GM13976 (cell line): ENCODE data around the gene TXNDC17.

ENCODE experiments used
- DNase-seq: peaks from one replicate; pipeline ENCODE4 v3.0.0; 2012; ENCODE audit warnings: low spot score
- CTCF ChIP-seq: IDR thresholded peaks from 2 replicates; pipeline ENCODE4 v1.5.1; 2012; ENCODE audit warnings: borderline replicate concordance, mild to moderate bottlenecking; ENCODE audit not compliant: insufficient read depth; ENCODE audit errors: extremely low read depth, missing control alignments, control extremely low read depth
- in situ Hi-C: fragments of 300-500 bp; cut with MboI; formaldehyde crosslinking; loops from one replicate; pipeline ENCODE4 v1.12.0; 2022; ENCODE audit warnings: low sequenced_read_pairs, mixed read lengths, inconsistent platforms; ENCODE audit not compliant: unreplicated experiment

Gene TXNDC17

GRCh38 chr17:6639586-6640535 is 999 bp upstream of the TXNDC17 start:
- TF ChIP-seq CTCF, result no peak
- no peak for DNase-seq
- in situ Hi-C loops, result no loop called here

- no peak for DNase-seq
- no peak for TF ChIP-seq CTCF
- in situ Hi-C loops, result no loop called here
These were observed 495 bp downstream of the TXNDC17 start for GRCh38 chr17:6641247-6641863.

- TF ChIP-seq CTCF, result no peak
- in situ Hi-C loops, result no loop called here
- no peak for DNase-seq
These were observed 1.7 kb downstream of the TXNDC17 start for GRCh38 chr17:6642592-6642991.

- DNase-seq, result no peak
- no peak for TF ChIP-seq CTCF
- in situ Hi-C loops, result no loop called here
These were observed 2.7 kb downstream of the TXNDC17 start for GRCh38 chr17:6643451-6644125.

- in situ Hi-C loops, result no loop called here
- peak; percentile 27 for TF ChIP-seq CTCF
These were observed 7.3 kb downstream of the TXNDC17 start for GRCh38 chr17:6648181-6648580.

GRCh38 chr17:6651354-6651918 is 10.6 kb downstream of the TXNDC17 start, which contains the start of the genes C17orf100 and MED31:
TSS of gene C17orf100 (plus strand) at chr17:6651762. CDS start at chr17:6651914, 152 bp downstream.
TSS of gene MED31 (minus strand) at chr17:6651605. CDS start at chr17:6651528, 77 bp downstream.
- DNase-seq, result peak; percentile 97
- in situ Hi-C loops, result loop anchor here (25.0 kb wide), 1 partner anchor 361 kb away; the partner anchor contains the start of genes BCL6B and RNASEK
- no peak for TF ChIP-seq CTCF

More at GRCh38 chr17:6648181-6648580, 7.3 kb downstream of the TXNDC17 start:
- DNase-seq, result no peak
